Measurements from ENCODE around the gene CHP1.

DNA sequence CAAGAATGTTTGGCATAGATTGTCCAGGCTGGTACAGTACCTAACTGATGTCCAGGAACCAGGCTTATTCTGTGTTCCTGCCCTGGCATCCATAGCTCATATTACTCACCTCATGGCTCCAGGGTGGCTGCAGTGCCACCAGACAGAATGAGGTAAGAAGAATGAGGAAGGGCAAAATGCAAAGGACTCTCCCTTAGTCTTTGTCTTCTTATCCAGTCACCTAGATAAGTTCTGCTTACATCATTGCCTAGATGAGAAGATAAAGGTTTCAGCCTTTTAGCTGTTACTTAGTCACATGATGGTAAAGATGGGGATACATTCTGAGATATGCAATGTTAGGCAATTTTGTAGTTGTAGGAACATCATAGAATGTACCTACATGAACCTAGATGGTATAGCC, 45.8 kb downstream of the CHP1 start:
- TF ChIP-seq TAF1 (IDR thresholded peaks at IDR 0.05; ENCODE audit: borderline replicate concordance, insufficient read depth, low read length) (no peak), POLR2AphosphoS5 (IDR thresholded peaks at IDR 0.05; ENCODE audit: low read depth, low read length) (no peak)

Measured in PFSK-1 (cell line).